Parathyroid adenoma (tissue), 2 donors: ENCODE results near the gene UBAP1.
A peak's percentile ranks its signal among the peaks of the same experiment; 100 is the strongest.

Source experiments
- H2AFZ ChIP-seq: fragments of 300-600 bp; sonication (generic); one replicate; pipeline ENCODE4 v1.7.0; 2017; ENCODE audit warnings: antibody characterized with exemption, mild to moderate bottlenecking
- H3K27ac ChIP-seq: fragments of 300-600 bp; sonication (generic); one replicate; pipeline ENCODE4 v1.7.0; 2017
- H3K27me3 ChIP-seq: fragments of 300-600 bp; sonication (generic); one replicate; pipeline ENCODE4 v1.7.0; 2017; ENCODE audit warnings: low read length; ENCODE audit not compliant: control insufficient read depth, insufficient read depth
- H3K36me3 ChIP-seq: fragments of 300-600 bp; sonication (generic); one replicate; pipeline ENCODE4 v1.7.0; 2017; ENCODE audit warnings: low read length; ENCODE audit not compliant: control insufficient read depth, insufficient read depth
- H3K4me1 ChIP-seq: fragments of 300-600 bp; sonication (generic); one replicate; pipeline ENCODE4 v1.7.0; 2017; ENCODE audit warnings: control low read depth
- H3K4me2 ChIP-seq: fragments of 300-600 bp; sonication (generic); one replicate; pipeline ENCODE4 v1.7.0; 2017; ENCODE audit warnings: low read length
- H3K4me3 ChIP-seq: fragments of 300-600 bp; sonication (generic); one replicate; pipeline ENCODE4 v1.7.0; 2017; ENCODE audit warnings: low read depth, low read length
- H3K79me2 ChIP-seq: fragments of 300-600 bp; sonication (generic); one replicate; pipeline ENCODE4 v1.7.0; 2017; ENCODE audit warnings: control low read depth
- H3K9ac ChIP-seq: fragments of 300-600 bp; sonication (generic); one replicate; pipeline ENCODE4 v1.7.0; 2017; ENCODE audit warnings: mild to moderate bottlenecking
- H3K9me3 ChIP-seq: fragments of 300-600 bp; sonication (generic); one replicate; pipeline ENCODE4 v1.7.0; 2017; ENCODE audit warnings: low read length; ENCODE audit not compliant: control insufficient read depth
- CTCF ChIP-seq: fragments of 300-600 bp; sonication (generic); IDR thresholded peaks from one replicate; pipeline ENCODE4 v1.7.0; 2017; ENCODE audit warnings: antibody characterized with exemption, mild to moderate bottlenecking
- donor health status: primary hyperparathyroidism.

UBAP1 gene

GRCh38 chr9:34252670-34253459 is 74.0 kb downstream of the UBAP1 start:
- H3K4me1 ChIP-seq = no peaks in the 10 kb centered on the region
- no peak overlapping the region for H3K4me3 ChIP-seq
- H3K27me3 ChIP-seq = no peaks in the 10 kb centered on the region
- H3K4me2 ChIP-seq = no peak overlapping the region
- no peak overlapping the region for H2AFZ ChIP-seq
- no peak overlapping the region for H3K9ac ChIP-seq
- TF ChIP-seq CTCF = peak; percentile 69
- no peak overlapping the region for H3K27ac ChIP-seq
- H3K36me3 ChIP-seq = no peaks in the 10 kb centered on the region
- H3K9me3 ChIP-seq = no peaks in the 10 kb centered on the region
- no peaks in the 10 kb centered on the region for H3K79me2 ChIP-seq

GRCh38 chr9:34253460-34253837 is 74.6 kb downstream of the UBAP1 start:
- H2AFZ ChIP-seq = no peak overlapping the region
- no peak for TF ChIP-seq CTCF
- no peaks in the 10 kb centered on the region for H3K36me3 ChIP-seq
- H3K4me1 ChIP-seq = no peaks in the 10 kb centered on the region
- H3K4me2 ChIP-seq = no peak overlapping the region
- no peak overlapping the region for H3K27ac ChIP-seq
- no peaks in the 10 kb centered on the region for H3K27me3 ChIP-seq
- H3K9me3 ChIP-seq = no peaks in the 10 kb centered on the region
- no peaks in the 10 kb centered on the region for H3K79me2 ChIP-seq
- H3K9ac ChIP-seq = no peak overlapping the region
- no peak overlapping the region for H3K4me3 ChIP-seq

GRCh38 chr9:34254141-34254913 is 75.5 kb downstream of the UBAP1 start:
- H3K79me2 ChIP-seq = no peaks in the 10 kb centered on the region
- no peaks in the 10 kb centered on the region for H3K9me3 ChIP-seq
- no peak overlapping the region for H3K27ac ChIP-seq
- no peaks in the 10 kb centered on the region for H3K4me1 ChIP-seq
- no peaks in the 10 kb centered on the region for H3K27me3 ChIP-seq
- H3K36me3 ChIP-seq = no peaks in the 10 kb centered on the region
- no peak overlapping the region for H3K9ac ChIP-seq
- no peak overlapping the region for H3K4me3 ChIP-seq
- no peak for TF ChIP-seq CTCF
- no peak overlapping the region for H2AFZ ChIP-seq
- H3K4me2 ChIP-seq = no peak overlapping the region

GRCh38 chr9:34254966-34255825 is 76.4 kb downstream of the UBAP1 start:
- TF ChIP-seq CTCF = no peak
- no peaks in the 10 kb centered on the region for H3K4me1 ChIP-seq
- no peaks in the 10 kb centered on the region for H3K79me2 ChIP-seq
- no peak overlapping the region for H3K27ac ChIP-seq
- H3K4me2 ChIP-seq = no peak overlapping the region
- no peaks in the 10 kb centered on the region for H3K9me3 ChIP-seq
- no peaks in the 10 kb centered on the region for H3K36me3 ChIP-seq
- H3K27me3 ChIP-seq = no peaks in the 10 kb centered on the region
- H3K4me3 ChIP-seq = no peak overlapping the region
- H3K9ac ChIP-seq = no peak overlapping the region
- H2AFZ ChIP-seq = no peak overlapping the region
